Endothelial cell (in vitro differentiated cells): Measurements from ENCODE around the gene ZCCHC24. TPM values are rescaled to one million over a fixed set of nuclear protein-coding genes. Genes with fewer than 3 reads are reported as not detected.

Experiments
- DNase-seq: peaks from one replicate; pipeline ENCODE4 v3.0.0; 2021; ENCODE audit warnings: low spot score
- H3K27ac Mint-ChIP-seq: one replicate; pipeline ENCODE4 v1.8.0; 2021; ENCODE audit warnings: mixed read lengths, inconsistent platforms; ENCODE audit not compliant: unreplicated experiment
- H3K27me3 Mint-ChIP-seq: one replicate; pipeline ENCODE4 v1.8.0; 2021; ENCODE audit warnings: mild to moderate bottlenecking, moderate library complexity, mixed read lengths, inconsistent platforms; ENCODE audit not compliant: unreplicated experiment
- H3K36me3 Mint-ChIP-seq: one replicate; pipeline ENCODE4 v1.8.0; 2021; ENCODE audit warnings: mild to moderate bottlenecking, low read depth, mixed read lengths, inconsistent platforms; ENCODE audit not compliant: unreplicated experiment
- H3K4me1 Mint-ChIP-seq: one replicate; pipeline ENCODE4 v1.8.0; 2021; ENCODE audit warnings: mild to moderate bottlenecking, mixed read lengths, inconsistent platforms; ENCODE audit not compliant: unreplicated experiment
- H3K4me3 Mint-ChIP-seq: one replicate; pipeline ENCODE4 v1.8.0; 2021; ENCODE audit warnings: mild to moderate bottlenecking, mixed read lengths, inconsistent platforms; ENCODE audit not compliant: unreplicated experiment
- H3K9me3 Mint-ChIP-seq: one replicate; pipeline ENCODE4 v1.8.0; 2021; ENCODE audit warnings: mixed read lengths, inconsistent platforms; ENCODE audit not compliant: unreplicated experiment
- CTCF ChIP-seq: fragments of 200-600 bp; sonication (generic); IDR thresholded peaks from one replicate; pipeline ENCODE4 v1.5.0; 2021; ENCODE audit warnings: antibody characterized with exemption; ENCODE audit not compliant: unreplicated experiment
- total RNA-seq: library from RNA; stranded (reverse); fragmentation: NEBNext Ultra II Directional; extraction: Animal tissue kit (Norgen Biotek cat#: 25700); gene quantifications from one replicate; pipeline ENCODE4 v1.2.1, GENCODE V29; 2021; ENCODE audit not compliant: unreplicated experiment

The ZCCHC24 gene
- total RNA-seq, 1 donor from 2014 or later, result 60.0 TPM

- H3K27ac Mint-ChIP-seq, result peak overlapping the region; percentile 61
- H3K36me3 Mint-ChIP-seq, result peaks cover 44% of the 10 kb centered on the region
- no peaks in the 10 kb centered on the region for H3K9me3 Mint-ChIP-seq
- peak; percentile 1 for DNase-seq
- peaks cover 21% of the 10 kb centered on the region for H3K4me1 Mint-ChIP-seq
- peaks cover 22% of the 10 kb centered on the region for H3K27me3 Mint-ChIP-seq
- TF ChIP-seq CTCF, result no peak
- H3K4me3 Mint-ChIP-seq, result no peak overlapping the region
These were observed 54.0 kb downstream of the ZCCHC24 start for GRCh38 chr10:79391231-79392019.

GRCh38 chr10:79390551-79391229 lies 54.7 kb downstream of the ZCCHC24 start:
- H3K27me3 Mint-ChIP-seq, result peaks cover 23% of the 10 kb centered on the region
- H3K4me3 Mint-ChIP-seq, result no peak overlapping the region
- peaks cover 21% of the 10 kb centered on the region for H3K4me1 Mint-ChIP-seq
- DNase-seq, result no peak
- no peaks in the 10 kb centered on the region for H3K9me3 Mint-ChIP-seq
- peaks cover 42% of the 10 kb centered on the region for H3K36me3 Mint-ChIP-seq
- TF ChIP-seq CTCF, result no peak
- H3K27ac Mint-ChIP-seq, result no peak overlapping the region

DNA sequence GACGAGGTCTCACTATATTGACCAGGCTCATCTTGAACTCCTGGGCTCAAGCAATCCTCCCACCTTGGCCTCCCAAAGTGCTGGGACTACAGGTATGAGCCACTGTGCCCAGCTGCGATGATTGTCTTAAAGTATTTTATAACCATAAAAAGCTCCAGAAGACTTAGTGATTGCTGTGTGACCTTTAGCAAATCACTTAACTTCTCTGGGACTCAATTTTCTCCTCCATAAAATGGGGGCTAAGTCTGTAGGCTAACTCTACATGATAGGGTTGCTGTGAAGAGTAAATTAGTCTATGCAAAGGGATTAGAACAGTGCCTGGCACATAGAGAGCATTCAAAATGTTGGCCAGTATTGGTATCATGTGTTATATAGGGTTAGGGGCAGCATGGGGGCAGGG lies 55.4 kb downstream of the ZCCHC24 start:
- Mint-ChIP-seq H3K27ac (no peak overlapping the region), H3K27me3 (peaks cover 23% of the 10 kb centered on the region), H3K9me3 (no peaks in the 10 kb centered on the region), H3K4me1 (peaks cover 21% of the 10 kb centered on the region), H3K36me3 (peaks cover 42% of the 10 kb centered on the region), H3K4me3 (no peak overlapping the region)
- no peak for TF ChIP-seq CTCF
- DNase-seq, result no peak

DNA sequence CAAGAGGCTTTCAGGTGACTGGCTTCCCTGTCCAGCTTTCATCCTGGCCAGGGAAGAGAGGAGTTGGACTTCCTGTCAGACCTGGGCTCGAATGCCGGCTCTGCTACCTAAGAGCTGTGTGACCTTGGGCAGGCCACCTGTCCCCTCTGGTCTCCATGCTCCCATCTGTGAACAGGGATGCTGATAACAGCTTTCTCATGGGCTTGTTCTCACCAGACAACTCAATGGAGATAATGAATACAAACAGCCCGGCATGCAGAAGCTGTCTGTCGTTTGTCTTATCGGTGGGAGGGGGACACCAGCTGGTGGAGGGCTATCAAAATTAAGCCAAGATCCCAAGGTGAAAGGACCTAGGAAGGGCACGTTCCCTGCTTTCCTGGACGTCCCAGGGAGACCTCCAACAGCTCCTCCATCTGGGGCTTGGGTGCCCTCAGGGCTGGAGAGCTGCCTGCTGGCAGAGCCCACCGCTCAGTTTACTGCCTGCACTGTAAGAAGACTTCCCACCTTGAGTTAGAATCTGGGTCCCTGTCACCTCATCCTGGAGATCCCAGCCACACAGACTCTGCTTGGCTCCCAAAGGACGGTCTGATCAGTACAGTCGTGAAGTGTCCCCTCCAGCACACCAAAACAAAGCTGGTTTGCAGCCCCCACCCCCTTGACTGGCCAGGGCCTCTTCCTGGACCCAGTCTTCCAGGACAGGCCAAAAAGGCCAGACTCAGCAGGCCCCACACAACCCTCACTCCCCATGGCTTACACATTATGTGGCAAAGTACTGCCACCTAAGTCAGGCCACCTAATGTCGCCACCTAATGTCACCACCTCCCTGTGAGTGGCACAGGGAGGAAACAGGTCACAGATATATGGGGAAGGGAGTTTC lies 57.2 kb downstream of the ZCCHC24 start:
- peaks cover 30% of the 10 kb centered on the region for H3K36me3 Mint-ChIP-seq
- no peak overlapping the region for H3K4me3 Mint-ChIP-seq
- TF ChIP-seq CTCF, result no peak
- H3K27me3 Mint-ChIP-seq, result peaks cover 23% of the 10 kb centered on the region
- peaks cover 11% of the 10 kb centered on the region for H3K4me1 Mint-ChIP-seq
- no peaks in the 10 kb centered on the region for H3K9me3 Mint-ChIP-seq
- DNase-seq, result no peak
- H3K27ac Mint-ChIP-seq, result no peak overlapping the region
